ENCODE results near the gene TMEM198. TPM values are rescaled to one million over a fixed set of nuclear protein-coding genes. Genes with fewer than 3 reads are reported as not detected.
A peak's percentile ranks its signal among the peaks of the same experiment; 100 is the strongest.

TMEM198 gene
- total RNA-seq, 2 donors from 2014 or later = 4.5 to 5.3 TPM

DNA sequence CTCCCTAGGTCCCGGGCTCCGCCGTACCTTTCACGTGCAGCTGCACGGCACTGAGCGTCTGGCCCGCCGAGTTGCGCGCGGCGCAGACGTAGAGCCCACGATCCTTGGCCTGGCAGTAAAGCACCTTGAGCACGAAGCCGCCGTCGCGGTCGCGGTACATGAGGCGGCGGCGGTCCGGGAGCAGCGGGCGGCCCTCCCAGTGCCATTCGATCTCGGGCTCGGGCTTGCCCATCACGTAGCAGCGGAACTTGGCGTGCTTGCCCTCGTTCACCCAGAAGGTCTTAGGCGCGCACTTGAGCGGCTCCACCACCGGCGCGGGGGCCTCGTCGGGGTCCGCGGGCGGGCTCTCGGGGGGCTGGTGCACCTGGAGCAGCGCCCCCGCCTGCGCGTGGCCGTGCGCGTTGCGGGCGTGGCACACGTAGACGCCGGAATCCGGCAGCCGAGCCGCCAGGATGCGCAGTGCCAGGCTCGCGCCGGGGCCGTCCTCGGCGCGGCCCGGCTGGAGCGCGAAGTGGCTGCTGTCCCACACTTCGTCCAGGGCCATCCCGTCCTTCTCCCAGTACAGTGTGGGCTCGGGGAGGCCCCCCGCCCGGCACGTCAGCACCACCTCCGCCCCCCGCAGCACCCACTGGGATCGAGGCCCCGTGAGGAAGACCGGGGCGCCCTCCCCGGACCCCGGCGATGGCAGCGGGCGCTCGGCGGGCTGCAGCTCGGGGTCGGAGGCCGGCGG, 26.5 kb downstream of the TMEM198 start:
- Mint-ChIP-seq H3K27me3 (ENCODE audit: low read depth) (peaks cover 44% of the 10 kb centered on the region), H3K4me1 (ENCODE audit: low read depth) (no peaks in the 10 kb centered on the region), H3K36me3 (ENCODE audit: insufficient read depth in 2 of 2) (no peaks in the 10 kb centered on the region), H3K4me3 (peak overlapping the region; percentile 36 to 62), H3K27ac (no peak overlapping the region), H3K9me3 (no peaks in the 10 kb centered on the region)
- DNase-seq = peak in 1 of 2 donors; percentile 22
- ATAC-seq (replicated peaks in 1 of 2) = peak; percentile 43 to 61

GRCh38 chr2:219570924-219571310, 27.1 kb downstream of the TMEM198 start:
- H3K9me3 Mint-ChIP-seq = no peaks in the 10 kb centered on the region
- peaks cover 49% of the 10 kb centered on the region for H3K27me3 Mint-ChIP-seq (ENCODE audit: low read depth)
- peak; percentile 24 to 25 for ATAC-seq (replicated peaks in 1 of 2)
- H3K36me3 Mint-ChIP-seq (ENCODE audit: insufficient read depth in 2 of 2) = no peaks in the 10 kb centered on the region
- H3K4me3 Mint-ChIP-seq = peak overlapping the region in 1 of 2 donors; percentile 31
- no peak for DNase-seq
- no peak overlapping the region for H3K27ac Mint-ChIP-seq
- H3K4me1 Mint-ChIP-seq (ENCODE audit: low read depth) = no peaks in the 10 kb centered on the region

GRCh38 chr2:219571311-219572236, 27.7 kb downstream of the TMEM198 start, which contains the start of gene OBSL1:
Gene OBSL1, minus strand, starts transcription at chr2:219571539. Its CDS starts 307 bp downstream, at chr2:219571232.
- ATAC-seq (replicated peaks in 1 of 2) = peak in 1 of 2 donors; percentile 25
- H3K4me1 Mint-ChIP-seq (ENCODE audit: low read depth) = no peaks in the 10 kb centered on the region

DNA sequence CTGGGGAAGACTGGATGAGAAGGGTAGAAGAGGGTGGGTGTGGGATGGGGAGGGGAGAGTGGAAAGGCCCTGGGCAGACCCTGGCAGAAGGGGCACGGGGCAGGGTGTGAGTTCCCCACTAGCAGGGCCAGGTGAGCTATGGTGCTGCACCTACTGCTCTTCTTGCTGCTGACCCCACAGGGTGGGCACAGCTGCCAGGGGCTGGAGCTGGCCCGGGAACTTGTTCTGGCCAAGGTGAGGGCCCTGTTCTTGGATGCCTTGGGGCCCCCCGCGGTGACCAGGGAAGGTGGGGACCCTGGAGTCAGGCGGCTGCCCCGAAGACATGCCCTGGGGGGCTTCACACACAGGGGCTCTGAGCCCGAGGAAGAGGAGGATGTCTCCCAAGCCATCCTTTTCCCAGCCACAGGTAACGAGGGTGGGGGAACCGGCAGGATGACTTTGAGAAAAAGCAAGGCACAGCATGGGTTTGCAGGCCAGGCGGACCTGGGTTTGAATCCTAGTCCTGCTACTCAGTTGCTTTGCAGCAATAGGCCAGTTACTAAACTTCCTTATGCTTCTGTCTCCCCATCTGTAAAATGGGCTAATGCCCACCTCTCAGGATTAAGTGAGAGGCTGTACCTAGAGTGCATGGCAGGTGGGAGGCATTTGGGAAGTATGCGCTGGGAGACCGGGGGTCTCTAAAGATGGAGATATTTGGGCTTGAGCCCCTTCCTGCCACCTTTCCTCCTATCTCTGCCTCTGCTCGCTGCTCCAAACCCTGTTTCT, 28.6 kb downstream of the TMEM198 start, which contains the start of gene INHA:
INHA (plus strand) TSS at position 74 of the 765 bp plus-strand sequence; CDS start at position 139, 65 bp downstream.
- H3K4me1 Mint-ChIP-seq (ENCODE audit: low read depth) = no peaks in the 10 kb centered on the region
- DNase-seq (no peak), ATAC-seq (replicated peaks in 1 of 2) (no peak)
- no peaks in the 10 kb centered on the region for H3K36me3 Mint-ChIP-seq (ENCODE audit: insufficient read depth in 2 of 2)
- H3K27me3 Mint-ChIP-seq (ENCODE audit: low read depth) = peaks cover 55% of the 10 kb centered on the region
- H3K9me3 Mint-ChIP-seq = no peaks in the 10 kb centered on the region
- H3K4me3 Mint-ChIP-seq = peak within 1 kb of the TSS in 1 of 2 donors; percentile 9
- H3K27ac Mint-ChIP-seq = no peak within 1 kb of the TSS

More at GRCh38 chr2:219571311-219572236, 27.7 kb downstream of the TMEM198 start, which contains the start of gene OBSL1:
- Mint-ChIP-seq H3K27ac (no peak within 1 kb of the TSS), H3K36me3 (ENCODE audit: insufficient read depth in 2 of 2) (no peaks in the 10 kb centered on the region), H3K4me3 (peak within 1 kb of the TSS in 1 of 2 donors; percentile 62), H3K9me3 (no peaks in the 10 kb centered on the region), H3K27me3 (ENCODE audit: low read depth) (peaks cover 50% of the 10 kb centered on the region)
- no peak for DNase-seq

GRCh38 chr2:219573166-219573565, 29.3 kb downstream of the TMEM198 start:
- ATAC-seq (replicated peaks in 1 of 2) (no peak), DNase-seq (no peak)
- H3K4me1 Mint-ChIP-seq (ENCODE audit: low read depth) = no peaks in the 10 kb centered on the region
- no peaks in the 10 kb centered on the region for H3K36me3 Mint-ChIP-seq (ENCODE audit: insufficient read depth in 2 of 2)
- no peak overlapping the region for H3K4me3 Mint-ChIP-seq
- no peaks in the 10 kb centered on the region for H3K9me3 Mint-ChIP-seq
- H3K27me3 Mint-ChIP-seq (ENCODE audit: low read depth) = peaks cover 55% of the 10 kb centered on the region
- no peak overlapping the region for H3K27ac Mint-ChIP-seq

- Mint-ChIP-seq H3K4me3 (no peak overlapping the region), H3K27me3 (ENCODE audit: low read depth) (peaks cover 51% of the 10 kb centered on the region), H3K9me3 (no peaks in the 10 kb centered on the region), H3K4me1 (ENCODE audit: low read depth) (no peaks in the 10 kb centered on the region), H3K27ac (no peak overlapping the region), H3K36me3 (ENCODE audit: insufficient read depth in 2 of 2) (no peaks in the 10 kb centered on the region)
- DNase-seq (no peak), ATAC-seq (replicated peaks in 1 of 2) (no peak)
These were observed 30.9 kb downstream of the TMEM198 start for GRCh38 chr2:219574484-219575311.

GRCh38 chr2:219575566-219576504, 32.0 kb downstream of the TMEM198 start:
- Mint-ChIP-seq H3K4me3 (no peak overlapping the region), H3K27ac (no peak overlapping the region), H3K9me3 (no peaks in the 10 kb centered on the region), H3K4me1 (ENCODE audit: low read depth) (no peaks in the 10 kb centered on the region), H3K27me3 (ENCODE audit: low read depth) (peaks cover 47% of the 10 kb centered on the region), H3K36me3 (ENCODE audit: insufficient read depth in 2 of 2) (no peaks in the 10 kb centered on the region)
- DNase-seq = no peak
- peak in 1 of 2 donors; percentile 19 for ATAC-seq (replicated peaks in 1 of 2)

DNA sequence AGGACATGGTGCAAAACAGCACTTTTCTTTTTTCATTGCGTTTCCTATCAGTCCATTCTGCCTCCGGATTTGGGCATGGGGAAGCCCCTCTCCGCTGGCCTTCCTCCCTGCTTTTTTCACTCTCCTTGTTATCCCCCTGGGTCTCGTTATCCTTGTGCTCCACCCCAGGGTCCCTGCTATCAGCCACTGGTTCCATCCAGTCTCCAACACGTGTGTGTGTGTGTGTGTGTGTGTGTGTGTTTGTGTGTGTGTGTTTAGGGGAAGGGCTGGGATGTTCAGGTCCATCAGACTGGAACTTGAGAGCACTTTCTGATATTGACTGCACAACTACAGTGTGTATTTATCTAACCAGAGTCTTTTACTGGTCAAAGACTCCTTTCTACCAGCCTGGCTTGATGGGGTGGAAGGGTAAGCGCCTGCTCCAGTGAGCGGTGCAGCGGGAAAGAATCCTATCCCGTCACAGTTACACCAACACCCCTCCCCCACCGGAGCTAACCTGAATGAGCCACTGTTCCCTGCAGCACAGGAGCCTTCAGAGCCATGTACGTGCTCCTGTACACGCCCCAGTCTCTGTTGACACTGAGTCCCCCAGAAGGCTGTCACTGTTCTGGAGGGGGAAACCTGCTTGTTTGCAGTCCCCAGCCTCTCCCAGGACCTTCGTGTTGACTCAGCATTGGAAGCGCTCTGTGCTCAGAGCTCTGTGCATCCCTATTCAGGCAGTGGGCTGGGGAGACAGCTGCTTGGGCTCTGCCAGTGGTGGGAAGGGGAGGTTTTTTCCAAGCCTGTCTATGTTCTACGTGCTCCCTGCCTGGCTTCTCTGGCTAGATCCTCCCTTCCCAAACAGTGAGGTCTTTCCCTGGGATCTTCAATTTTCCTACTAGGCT, 32.9 kb downstream of the TMEM198 start:
- Mint-ChIP-seq H3K4me3 (no peak overlapping the region), H3K36me3 (ENCODE audit: insufficient read depth in 2 of 2) (no peaks in the 10 kb centered on the region), H3K9me3 (no peaks in the 10 kb centered on the region), H3K27ac (no peak overlapping the region), H3K27me3 (ENCODE audit: low read depth) (peaks cover 43% of the 10 kb centered on the region), H3K4me1 (ENCODE audit: low read depth) (no peaks in the 10 kb centered on the region)
- no peak for ATAC-seq (replicated peaks in 1 of 2)
- no peak for DNase-seq

- H3K27ac Mint-ChIP-seq = no peak overlapping the region
- DNase-seq (no peak), ATAC-seq (replicated peaks in 1 of 2) (no peak)
- no peak overlapping the region for H3K4me3 Mint-ChIP-seq
- H3K27me3 Mint-ChIP-seq (ENCODE audit: low read depth) = peaks cover 29% of the 10 kb centered on the region
- H3K9me3 Mint-ChIP-seq = no peaks in the 10 kb centered on the region
- H3K36me3 Mint-ChIP-seq (ENCODE audit: insufficient read depth in 2 of 2) = no peaks in the 10 kb centered on the region
- no peaks in the 10 kb centered on the region for H3K4me1 Mint-ChIP-seq (ENCODE audit: low read depth)
These were observed 35.2 kb downstream of the TMEM198 start for GRCh38 chr2:219578811-219579613.

DNA sequence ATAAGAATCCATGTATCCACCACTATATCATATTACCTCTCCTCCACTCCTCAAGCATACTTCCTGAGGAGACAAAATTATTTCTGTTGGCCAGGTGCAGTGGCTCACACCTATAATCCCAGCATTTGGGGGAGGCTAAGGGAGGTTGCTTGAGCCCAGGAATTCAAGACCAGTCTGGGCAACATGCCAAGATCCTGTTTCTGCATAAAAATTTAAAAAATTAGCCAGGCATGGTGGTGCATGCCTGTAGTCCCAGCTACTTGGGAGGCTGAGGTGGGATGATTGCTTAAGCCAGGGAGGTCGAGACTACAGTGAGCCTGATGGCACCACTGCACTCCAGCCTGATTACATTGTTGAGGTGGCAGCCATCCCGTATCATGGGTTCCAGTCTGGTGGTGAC, 37.5 kb downstream of the TMEM198 start:
- DNase-seq (no peak), ATAC-seq (replicated peaks in 1 of 2) (no peak)
- Mint-ChIP-seq H3K4me3 (no peak overlapping the region), H3K36me3 (ENCODE audit: insufficient read depth in 2 of 2) (no peaks in the 10 kb centered on the region), H3K9me3 (no peaks in the 10 kb centered on the region), H3K27me3 (ENCODE audit: low read depth) (peaks cover 26% of the 10 kb centered on the region), H3K4me1 (ENCODE audit: low read depth) (no peaks in the 10 kb centered on the region), H3K27ac (no peak overlapping the region)

Data from activated T-cell treated with anti-CD3 and anti-CD28 coated beads, Interleukin-2, amount 50 U/mL, for 72 hours (primary cell).